HG03558 (cell line): ENCODE results near the gene ARAF.

Experiments
- ATAC-seq: cut with Tn5 transposase; IDR thresholded peaks from one replicate; pipeline ENCODE4 v1.9.1; 2021; ENCODE audit warnings: moderate number of reproducible peaks; ENCODE audit not compliant: unreplicated experiment; ENCODE audit errors: extremely low read depth

ARAF gene

DNA sequence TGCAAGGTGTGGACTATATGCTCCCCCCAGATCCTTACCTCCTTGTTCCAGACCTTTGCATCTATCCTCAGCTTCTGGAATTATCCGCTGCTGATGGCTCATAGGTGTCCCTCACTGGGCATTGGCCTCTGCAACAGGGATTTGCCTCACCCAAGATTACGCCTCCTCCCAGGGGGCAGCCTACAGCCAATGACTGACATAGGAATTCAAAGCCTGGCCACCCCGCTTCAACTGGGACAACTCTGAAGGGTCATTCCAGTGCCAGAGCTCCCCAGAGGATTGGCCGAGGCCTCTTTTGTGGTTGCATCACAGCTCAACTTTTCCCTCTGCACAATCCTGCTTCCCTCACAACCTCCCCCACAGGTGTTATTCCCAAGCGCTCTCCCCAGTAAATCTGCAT lies 53.6 kb downstream of the ARAF start:
- no peak for ATAC-seq

DNA sequence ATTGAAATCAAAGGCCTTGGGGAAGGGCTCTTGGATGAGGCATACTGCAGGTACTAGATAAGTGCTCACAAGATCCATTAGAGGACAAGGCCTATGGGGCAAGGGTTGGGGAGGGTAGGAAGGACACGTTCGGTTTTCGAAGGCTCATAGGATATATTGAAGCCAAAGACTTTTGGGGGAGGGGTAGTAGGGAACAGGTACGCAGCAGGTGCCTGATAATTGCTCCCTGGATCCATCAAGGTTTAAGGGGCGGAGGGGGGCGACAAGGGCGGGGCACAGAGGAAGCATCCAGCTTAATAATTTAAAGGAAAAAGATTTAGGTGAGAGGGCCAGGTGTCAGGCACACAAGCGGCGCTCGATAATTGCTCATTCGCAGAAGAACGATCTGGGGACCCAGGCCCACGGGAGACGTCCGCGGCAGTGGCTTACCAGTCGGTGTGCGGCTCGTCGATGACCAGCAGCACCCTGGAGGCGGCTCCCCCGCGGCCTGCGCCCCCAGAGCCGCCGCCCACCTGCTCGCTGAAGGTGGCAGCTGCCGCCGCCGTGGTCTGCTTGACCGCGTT lies 58.0 kb downstream of the ARAF start:
- ATAC-seq: no peak

GRCh38 chrX:47619486-47620302 lies 58.7 kb downstream of the ARAF start, which contains the start of gene SYN1:
TSS of gene SYN1 (minus strand) at chrX:47619857. CDS start at chrX:47619728, 129 bp downstream.
- no peak for ATAC-seq

DNA sequence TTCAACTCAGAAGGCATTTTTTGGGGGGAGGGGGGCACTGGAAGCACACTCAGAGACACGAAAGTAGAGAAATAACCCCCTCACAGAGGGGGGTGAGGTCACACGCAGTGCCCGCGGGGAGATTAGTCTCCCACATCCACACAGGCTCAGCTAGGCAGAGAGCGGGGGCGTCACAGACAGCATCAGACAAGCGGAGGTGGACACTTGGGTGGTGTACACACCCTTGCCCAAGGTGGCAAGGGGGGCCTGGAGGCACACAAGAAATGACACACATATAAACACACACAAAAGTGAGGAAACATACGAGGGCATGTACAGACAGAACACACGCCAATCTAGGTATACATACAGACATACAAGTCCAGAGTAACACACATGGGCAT lies 59.3 kb downstream of the ARAF start:
- no peak for ATAC-seq
